Astrocyte (in vitro differentiated cells and primary cell): Measurements from ENCODE around the gene OLFML3. TPM values are rescaled to one million over a fixed set of nuclear protein-coding genes. Genes with fewer than 3 reads are reported as not detected.

Experiments
- DNase-seq: peaks from one replicate; pipeline ENCODE4 v3.0.0-alpha.2; 2010; ENCODE audit warnings: low read depth
- FAIRE-seq: peaks from 2 replicates; lab custom pipeline; 2011; peaks lifted over from hg19 to GRCh38; lab: Jason Lieb, UNC
- H2AFZ ChIP-seq: 2 replicates; pipeline ENCODE4 v1.6.0; 2012; ENCODE audit warnings: low read depth, low read length, inconsistent platforms
- H3K27ac ChIP-seq: 2 replicates; pipeline ENCODE4 v1.5.1; 2011; ENCODE audit warnings: low read depth, low read length, inconsistent platforms
- H3K27me3 ChIP-seq: 2 replicates; pipeline ENCODE4 v1.6.0; 2011; ENCODE audit warnings: low read length, inconsistent platforms; ENCODE audit not compliant: insufficient read depth
- H3K36me3 ChIP-seq: 2 replicates; pipeline ENCODE4 v1.5.1; 2011; ENCODE audit warnings: low read length, inconsistent platforms; ENCODE audit not compliant: insufficient read depth
- H3K4me1 ChIP-seq: 2 replicates; pipeline ENCODE4 v1.5.1; 2011; ENCODE audit warnings: low read length, inconsistent platforms; ENCODE audit not compliant: insufficient read depth
- H3K4me2 ChIP-seq: 2 replicates; pipeline ENCODE4 v1.6.0; 2012; ENCODE audit warnings: low read length, inconsistent platforms
- H3K4me3 ChIP-seq: 2 replicates; pipeline ENCODE4 v1.5.1; 2011; ENCODE audit warnings: low read depth, mild to moderate bottlenecking, low read length, inconsistent platforms; ENCODE audit not compliant: insufficient read depth
- H3K79me2 ChIP-seq: 2 replicates; pipeline ENCODE4 v1.6.0; 2012; ENCODE audit warnings: mild to moderate bottlenecking, low read length, inconsistent platforms; ENCODE audit not compliant: insufficient read depth
- H3K9ac ChIP-seq: 2 replicates; pipeline ENCODE4 v1.6.0; 2012; ENCODE audit warnings: mild to moderate bottlenecking, low read length, inconsistent platforms
- H3K9me3 ChIP-seq: 2 replicates; pipeline ENCODE4 v1.5.1; 2012; ENCODE audit warnings: low read depth, mild to moderate bottlenecking, low read length, inconsistent platforms; ENCODE audit not compliant: insufficient read depth
- H4K20me1 ChIP-seq: 2 replicates; pipeline ENCODE4 v1.6.0; 2012; ENCODE audit warnings: low read length, inconsistent platforms; ENCODE audit not compliant: insufficient read depth
- H3K27ac Mint-ChIP-seq: one replicate; pipeline ENCODE4 v1.8.0; 2021; ENCODE audit warnings: mild to moderate bottlenecking, mixed read lengths; ENCODE audit not compliant: unreplicated experiment
- H3K27me3 Mint-ChIP-seq: one replicate; pipeline ENCODE4 v1.8.0; 2021; ENCODE audit warnings: low read depth, mixed read lengths; ENCODE audit not compliant: unreplicated experiment
- H3K36me3 Mint-ChIP-seq: one replicate; pipeline ENCODE4 v1.8.0; 2021; ENCODE audit warnings: low read depth, mixed read lengths; ENCODE audit not compliant: unreplicated experiment
- H3K4me1 Mint-ChIP-seq: one replicate; pipeline ENCODE4 v1.8.0; 2021; ENCODE audit warnings: low read depth, mixed read lengths; ENCODE audit not compliant: unreplicated experiment
- H3K4me3 Mint-ChIP-seq: one replicate; pipeline ENCODE4 v1.8.0; 2021; ENCODE audit warnings: mild to moderate bottlenecking, moderate library complexity, mixed read lengths; ENCODE audit not compliant: unreplicated experiment
- H3K9me3 Mint-ChIP-seq: one replicate; pipeline ENCODE4 v1.8.0; 2021; ENCODE audit warnings: mild to moderate bottlenecking, mixed read lengths; ENCODE audit not compliant: unreplicated experiment
- EZH2 ChIP-seq: IDR thresholded peaks from 2 replicates; pipeline ENCODE4 v1.6.1; 2012; ENCODE audit warnings: mild to moderate bottlenecking, low read length, inconsistent platforms; ENCODE audit not compliant: insufficient read depth
- total RNA-seq: library from RNA; stranded (reverse); gene quantifications from 2 replicates; pipeline ENCODE4 v1.2.1, GENCODE V29; 2021
- TF ChIP-seq, protein P1 (sequence below): IDR thresholded peaks from 2 replicates; pipeline ENCODE4 v1.5.1; 2011; ENCODE audit warnings: low read depth, mild to moderate bottlenecking, inconsistent platforms, low read length, moderate library complexity; ENCODE audit not compliant: insufficient read depth

The OLFML3 gene
- total RNA-seq, 1 donor from 2014 or later = 26.7 TPM

DNA sequence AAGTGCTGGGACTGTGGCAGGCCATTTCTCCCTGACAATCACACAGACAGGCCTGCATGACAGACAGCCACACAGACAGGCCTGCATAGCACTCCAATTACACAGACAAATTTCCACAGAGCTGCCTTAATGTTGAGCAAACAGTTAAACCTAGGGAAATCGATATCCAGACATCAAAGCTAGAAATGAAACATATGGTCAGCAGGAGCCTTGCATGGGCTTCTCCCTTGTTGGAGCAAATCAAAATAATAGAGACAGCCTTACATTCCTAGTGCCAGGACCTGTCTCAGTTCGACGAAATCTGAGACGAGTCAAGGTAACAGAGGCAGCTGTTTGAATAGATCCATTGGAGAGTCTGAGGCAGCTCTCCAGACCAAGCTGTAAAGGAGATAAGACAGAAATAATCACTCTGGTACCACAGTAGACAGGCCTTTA, 42.4 kb downstream of the OLFML3 start:
- Histone ChIP-seq H3K9me3 (no peaks in the 10 kb centered on the region), H3K27me3 (no peaks in the 10 kb centered on the region), H3K9ac (no peak overlapping the region), H3K4me2 (no peak overlapping the region), H3K4me3 (no peak overlapping the region), H3K79me2 (no peaks in the 10 kb centered on the region), H3K4me1 (peaks cover 10% of the 10 kb centered on the region), H4K20me1 (no peaks in the 10 kb centered on the region), H2AFZ (no peak overlapping the region), H3K27ac (no peak overlapping the region), H3K36me3 (no peaks in the 10 kb centered on the region)
- no peak for FAIRE-seq
- TF ChIP-seq EZH2 = no peak
- TF ChIP-seq, protein P1, sequence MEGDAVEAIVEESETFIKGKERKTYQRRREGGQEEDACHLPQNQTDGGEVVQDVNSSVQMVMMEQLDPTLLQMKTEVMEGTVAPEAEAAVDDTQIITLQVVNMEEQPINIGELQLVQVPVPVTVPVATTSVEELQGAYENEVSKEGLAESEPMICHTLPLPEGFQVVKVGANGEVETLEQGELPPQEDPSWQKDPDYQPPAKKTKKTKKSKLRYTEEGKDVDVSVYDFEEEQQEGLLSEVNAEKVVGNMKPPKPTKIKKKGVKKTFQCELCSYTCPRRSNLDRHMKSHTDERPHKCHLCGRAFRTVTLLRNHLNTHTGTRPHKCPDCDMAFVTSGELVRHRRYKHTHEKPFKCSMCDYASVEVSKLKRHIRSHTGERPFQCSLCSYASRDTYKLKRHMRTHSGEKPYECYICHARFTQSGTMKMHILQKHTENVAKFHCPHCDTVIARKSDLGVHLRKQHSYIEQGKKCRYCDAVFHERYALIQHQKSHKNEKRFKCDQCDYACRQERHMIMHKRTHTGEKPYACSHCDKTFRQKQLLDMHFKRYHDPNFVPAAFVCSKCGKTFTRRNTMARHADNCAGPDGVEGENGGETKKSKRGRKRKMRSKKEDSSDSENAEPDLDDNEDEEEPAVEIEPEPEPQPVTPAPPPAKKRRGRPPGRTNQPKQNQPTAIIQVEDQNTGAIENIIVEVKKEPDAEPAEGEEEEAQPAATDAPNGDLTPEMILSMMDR = no peak
- H3K4me1 Mint-ChIP-seq = peaks cover 4% of the 10 kb centered on the region
- no peaks in the 10 kb centered on the region for H3K9me3 Mint-ChIP-seq
- no peaks in the 10 kb centered on the region for H3K36me3 Mint-ChIP-seq
- no peak for DNase-seq
- no peak overlapping the region for H3K4me3 Mint-ChIP-seq
- no peaks in the 10 kb centered on the region for H3K27me3 Mint-ChIP-seq
- H3K27ac Mint-ChIP-seq = no peak overlapping the region

DNA sequence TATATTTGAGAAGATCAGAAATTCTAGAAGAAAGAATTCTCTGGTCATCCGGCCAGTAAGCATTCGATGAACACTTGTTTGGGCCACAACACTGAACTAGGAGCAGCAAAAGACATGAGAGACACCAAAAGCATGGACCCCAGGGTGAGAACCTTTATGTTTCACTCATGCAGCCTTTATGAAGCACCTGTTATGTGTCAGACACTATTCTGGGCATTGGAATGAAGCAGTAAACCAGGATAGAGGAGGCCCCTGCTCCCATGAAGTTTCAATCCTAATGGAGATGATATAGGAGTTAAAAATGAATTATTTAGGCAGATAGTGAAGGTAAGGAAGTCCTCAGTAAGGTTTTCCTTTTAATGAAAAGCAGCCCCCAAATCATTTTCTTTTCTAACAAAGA, 43.6 kb downstream of the OLFML3 start:
- Mint-ChIP-seq H3K4me3 (no peak overlapping the region), H3K36me3 (no peaks in the 10 kb centered on the region), H3K27ac (no peak overlapping the region), H3K27me3 (no peaks in the 10 kb centered on the region), H3K4me1 (peaks cover 4% of the 10 kb centered on the region), H3K9me3 (no peaks in the 10 kb centered on the region)
- H3K79me2 ChIP-seq = no peaks in the 10 kb centered on the region
- H3K27ac ChIP-seq = no peak overlapping the region
- no peaks in the 10 kb centered on the region for H3K27me3 ChIP-seq
- H3K9ac ChIP-seq = no peak overlapping the region
- no peaks in the 10 kb centered on the region for H3K36me3 ChIP-seq
- no peak overlapping the region for H3K4me3 ChIP-seq
- no peak overlapping the region for H3K4me2 ChIP-seq
- TF ChIP-seq, protein P1 = no peak
- no peak for TF ChIP-seq EZH2
- FAIRE-seq = no peak
- no peak for DNase-seq
- no peaks in the 10 kb centered on the region for H4K20me1 ChIP-seq
- H3K4me1 ChIP-seq = peaks cover 10% of the 10 kb centered on the region
- H2AFZ ChIP-seq = no peak overlapping the region
- no peaks in the 10 kb centered on the region for H3K9me3 ChIP-seq

DNA sequence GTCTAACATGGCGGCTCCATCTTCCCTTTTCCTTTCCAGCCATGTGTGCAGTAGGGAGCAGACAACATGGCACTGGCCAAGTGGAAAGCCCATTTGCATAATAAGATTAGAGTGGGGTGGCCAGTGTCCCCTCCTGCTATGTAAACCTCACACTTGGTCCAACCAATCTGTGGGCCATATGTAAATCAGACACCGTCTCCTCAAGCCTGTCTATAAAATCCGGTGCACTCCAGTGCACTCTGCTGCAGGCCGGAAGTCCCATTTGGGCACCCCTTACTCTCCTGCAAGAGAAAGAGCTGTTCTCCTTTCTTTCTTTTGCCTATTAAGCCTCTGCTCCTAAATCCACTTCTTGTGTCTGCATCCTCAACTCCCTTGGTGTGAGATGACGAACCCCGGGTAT, 44.1 kb downstream of the OLFML3 start:
- Histone ChIP-seq H3K9me3 (no peaks in the 10 kb centered on the region), H3K4me1 (peaks cover 10% of the 10 kb centered on the region), H3K27ac (no peak overlapping the region), H3K79me2 (no peaks in the 10 kb centered on the region), H3K9ac (no peak overlapping the region), H3K4me2 (no peak overlapping the region), H4K20me1 (no peaks in the 10 kb centered on the region), H3K27me3 (no peaks in the 10 kb centered on the region), H3K4me3 (no peak overlapping the region), H3K36me3 (no peaks in the 10 kb centered on the region), H2AFZ (no peak overlapping the region)
- FAIRE-seq (no peak), DNase-seq (no peak)
- Mint-ChIP-seq H3K9me3 (no peaks in the 10 kb centered on the region), H3K27me3 (no peaks in the 10 kb centered on the region), H3K4me3 (no peak overlapping the region), H3K27ac (no peak overlapping the region), H3K4me1 (peaks cover 4% of the 10 kb centered on the region), H3K36me3 (no peaks in the 10 kb centered on the region)
- TF ChIP-seq EZH2 = no peak
- TF ChIP-seq, protein P1 = no peak
